Gastroesophageal sphincter (tissue), 4 donors: ENCODE measurements around the gene GLP2R. TPM values are rescaled to one million over a fixed set of nuclear protein-coding genes. Genes with fewer than 3 reads are reported as not detected.
"Not testable (repeated sequence)": the region's sequence is repeated elsewhere in the genome, so short reads cannot be mapped to it uniquely, and the experiment has no call there.

ENCODE experiments used
- ATAC-seq: fragments of 150-250 bp; one replicate; pipeline ENCODE4 v1.9.1; 2016; ENCODE audit warnings: mild to moderate bottlenecking, moderate library complexity
- H3K27ac ChIP-seq, 4 donors: fragments of 200-600 bp; sonication (generic) in 3 of 4; 1 replicate in 3 of 4; 2 replicates in 1 of 4; pipeline ENCODE4 v1.5.1; 2016 to 2019
- H3K27me3 ChIP-seq: fragments of 200-600 bp; sonication (generic); one replicate; pipeline ENCODE4 v1.5.1; 2019
- H3K36me3 ChIP-seq, 2 donors: fragments of 200-600 bp; sonication (generic); one replicate each; pipeline ENCODE4 v1.5.1; 2019; ENCODE audit warnings: control low read depth in 1 of 2
- H3K4me1 ChIP-seq, 3 donors: fragments of 200-600 bp; sonication (generic); 1 replicate in 2 of 3; 2 replicates in 1 of 3; pipeline ENCODE4 v1.5.1; 2016 to 2019; ENCODE audit warnings: control low read depth in 2 of 3
- H3K4me3 ChIP-seq, 2 donors: fragments of 200-600 bp; sonication (generic); one replicate each; pipeline ENCODE4 v1.5.1; 2019; ENCODE audit warnings: mild to moderate bottlenecking in 1 of 2, moderate library complexity in 1 of 2
- H3K9me3 ChIP-seq, 3 donors: fragments of 200-600 bp; sonication (generic); one replicate each; pipeline ENCODE4 v1.5.1; 2017 to 2019; ENCODE audit warnings: control low read depth in 2 of 3
- EP300 ChIP-seq: sonication (generic); formaldehyde crosslinking; IDR thresholded peaks from one replicate; pipeline ENCODE4 v1.6.1; 2017; ENCODE audit warnings: antibody characterized with exemption, mild to moderate bottlenecking
- POLR2A ChIP-seq, 2 donors: fragments of 450-650 bp; IDR thresholded peaks; one replicate each; pipeline ENCODE4 v1.6.1; 2017; ENCODE audit warnings: antibody characterized with exemption in 2 of 2, mild to moderate bottlenecking in 2 of 2, moderate library complexity in 1 of 2
- POLR2AphosphoS5 ChIP-seq: sonication (generic); formaldehyde crosslinking; IDR thresholded peaks from one replicate; pipeline ENCODE4 v1.6.1; 2017; ENCODE audit warnings: antibody characterized with exemption
- WGBS, 2 donors: methylation state at CpG; one replicate each; pipeline ENCODE4 v1.1.5; 2018; ENCODE audit warnings: low coverage in 1 of 2; 5-methylcytosine and 5-hydroxymethylcytosine counted together
- total RNA-seq, 4 donors: library from RNA; depleted of rRNA; stranded (reverse); fragments of >200 nt; gene quantifications; one replicate each; pipeline ENCODE4 v1.1.0, GENCODE V29; 2016
- TF ChIP-seq, protein P1 (sequence below), 4 experiments: fragments of 200-600 bp in 2 of 4; fragments of 450-650 bp in 2 of 4; sonication (generic) in 1 of 4; IDR thresholded peaks; one replicate each; pipeline ENCODE4 v1.5.1; 2017 to 2019; ENCODE audit warnings: antibody characterized with exemption in 4 of 4, mild to moderate bottlenecking in 2 of 4, moderate library complexity in 2 of 4

Gene GLP2R, protein sequence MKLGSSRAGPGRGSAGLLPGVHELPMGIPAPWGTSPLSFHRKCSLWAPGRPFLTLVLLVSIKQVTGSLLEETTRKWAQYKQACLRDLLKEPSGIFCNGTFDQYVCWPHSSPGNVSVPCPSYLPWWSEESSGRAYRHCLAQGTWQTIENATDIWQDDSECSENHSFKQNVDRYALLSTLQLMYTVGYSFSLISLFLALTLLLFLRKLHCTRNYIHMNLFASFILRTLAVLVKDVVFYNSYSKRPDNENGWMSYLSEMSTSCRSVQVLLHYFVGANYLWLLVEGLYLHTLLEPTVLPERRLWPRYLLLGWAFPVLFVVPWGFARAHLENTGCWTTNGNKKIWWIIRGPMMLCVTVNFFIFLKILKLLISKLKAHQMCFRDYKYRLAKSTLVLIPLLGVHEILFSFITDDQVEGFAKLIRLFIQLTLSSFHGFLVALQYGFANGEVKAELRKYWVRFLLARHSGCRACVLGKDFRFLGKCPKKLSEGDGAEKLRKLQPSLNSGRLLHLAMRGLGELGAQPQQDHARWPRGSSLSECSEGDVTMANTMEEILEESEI
- 10 to 100 TPM in 3 of 4 donors, 1 to 10 TPM in 1; 7.2 to 14.5 (median 13.8) TPM for total RNA-seq

DNA sequence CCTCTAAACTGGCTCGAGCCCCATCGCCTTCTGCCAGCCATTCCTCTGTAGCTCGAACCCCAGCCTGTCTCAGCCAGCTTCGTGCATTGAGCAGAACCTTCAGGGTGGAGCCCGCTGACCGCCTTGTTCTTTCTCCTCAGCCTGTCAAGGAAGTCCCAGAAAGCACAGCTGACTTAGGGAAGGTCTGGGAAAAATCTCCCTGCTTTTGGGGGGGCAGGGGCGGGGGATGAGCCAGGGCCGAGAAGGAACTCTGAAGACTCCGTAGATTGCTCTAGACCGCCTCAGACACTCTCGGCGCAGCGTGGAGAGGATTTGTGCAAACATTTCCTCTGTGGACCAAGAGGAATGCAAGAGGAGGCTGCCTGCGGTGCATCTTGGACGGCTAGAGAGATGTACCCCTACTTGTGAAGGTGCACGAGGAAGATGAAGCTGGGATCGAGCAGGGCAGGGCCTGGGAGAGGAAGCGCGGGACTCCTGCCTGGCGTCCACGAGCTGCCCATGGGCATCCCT lies at the start of gene GLP2R:
Gene GLP2R, plus strand, starts transcription at position 284 of the 510 bp plus-strand sequence. Its CDS starts 140 bp downstream, at position 424.
- H3K4me1 ChIP-seq, result peaks cover 0 to 52% (median 14%) of the 10 kb centered on the region in 3 donors
- WGBS, 2 donors, result 23 to 80% methylated on average over 2 to 7 of the region's 21 CpGs
- peak within 1 kb of the TSS in 3 of 4 donors; percentile 31 to 53 (median 43) for H3K27ac ChIP-seq
- no peak for ATAC-seq
- H3K36me3 ChIP-seq, result no peaks in the 10 kb centered on the region
- peak within 1 kb of the TSS in 1 of 2 donors; percentile 35 for H3K4me3 ChIP-seq
- H3K9me3 ChIP-seq, result no peaks in the 10 kb centered on the region
- H3K27me3 ChIP-seq, result no peaks in the 10 kb centered on the region
- TF ChIP-seq EP300 (no peak), POLR2A (IDR thresholded peaks at IDR 0.05) (no peak), POLR2AphosphoS5 (no peak)
- TF ChIP-seq, protein P1, sequence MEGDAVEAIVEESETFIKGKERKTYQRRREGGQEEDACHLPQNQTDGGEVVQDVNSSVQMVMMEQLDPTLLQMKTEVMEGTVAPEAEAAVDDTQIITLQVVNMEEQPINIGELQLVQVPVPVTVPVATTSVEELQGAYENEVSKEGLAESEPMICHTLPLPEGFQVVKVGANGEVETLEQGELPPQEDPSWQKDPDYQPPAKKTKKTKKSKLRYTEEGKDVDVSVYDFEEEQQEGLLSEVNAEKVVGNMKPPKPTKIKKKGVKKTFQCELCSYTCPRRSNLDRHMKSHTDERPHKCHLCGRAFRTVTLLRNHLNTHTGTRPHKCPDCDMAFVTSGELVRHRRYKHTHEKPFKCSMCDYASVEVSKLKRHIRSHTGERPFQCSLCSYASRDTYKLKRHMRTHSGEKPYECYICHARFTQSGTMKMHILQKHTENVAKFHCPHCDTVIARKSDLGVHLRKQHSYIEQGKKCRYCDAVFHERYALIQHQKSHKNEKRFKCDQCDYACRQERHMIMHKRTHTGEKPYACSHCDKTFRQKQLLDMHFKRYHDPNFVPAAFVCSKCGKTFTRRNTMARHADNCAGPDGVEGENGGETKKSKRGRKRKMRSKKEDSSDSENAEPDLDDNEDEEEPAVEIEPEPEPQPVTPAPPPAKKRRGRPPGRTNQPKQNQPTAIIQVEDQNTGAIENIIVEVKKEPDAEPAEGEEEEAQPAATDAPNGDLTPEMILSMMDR (IDR thresholded peaks at IDR 0.05), result no peak

DNA sequence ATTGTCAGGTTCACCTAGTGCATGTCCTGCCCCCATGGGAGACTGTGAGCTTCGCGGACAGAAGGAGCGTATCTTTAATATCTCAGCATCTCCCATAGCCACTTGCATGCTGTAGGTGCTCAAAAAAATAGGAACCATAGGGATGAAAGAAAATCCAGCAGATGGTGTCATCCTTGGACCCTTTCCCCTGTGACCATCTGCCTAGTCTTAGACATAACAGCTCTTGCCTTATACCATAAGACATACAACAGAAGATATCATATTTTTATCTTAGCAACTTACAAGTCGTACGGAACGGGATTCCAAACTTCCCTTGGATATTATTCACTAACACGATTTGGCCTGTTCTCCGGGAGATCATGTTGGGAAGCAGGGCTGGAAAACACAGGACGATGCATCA lies 48.8 kb upstream of the GLP2R start:
- TF ChIP-seq, protein P1 (IDR thresholded peaks at IDR 0.05), result no peak
- TF ChIP-seq POLR2AphosphoS5 (no peak), POLR2A (IDR thresholded peaks at IDR 0.05) (no peak), EP300 (no peak)
- Histone ChIP-seq H3K27ac (no peak overlapping the region), H3K9me3 (peaks cover 0 to 8% (median 0%) of the 10 kb centered on the region in 3 donors), H3K4me1 (no peaks in the 10 kb centered on the region), H3K4me3 (no peak overlapping the region), H3K36me3 (no peaks in the 10 kb centered on the region), H3K27me3 (no peaks in the 10 kb centered on the region)
- ATAC-seq, result no peak
- WGBS, 2 donors, result 71 to 87% methylated on average over 5 to 9 of the region's 9 CpGs

DNA sequence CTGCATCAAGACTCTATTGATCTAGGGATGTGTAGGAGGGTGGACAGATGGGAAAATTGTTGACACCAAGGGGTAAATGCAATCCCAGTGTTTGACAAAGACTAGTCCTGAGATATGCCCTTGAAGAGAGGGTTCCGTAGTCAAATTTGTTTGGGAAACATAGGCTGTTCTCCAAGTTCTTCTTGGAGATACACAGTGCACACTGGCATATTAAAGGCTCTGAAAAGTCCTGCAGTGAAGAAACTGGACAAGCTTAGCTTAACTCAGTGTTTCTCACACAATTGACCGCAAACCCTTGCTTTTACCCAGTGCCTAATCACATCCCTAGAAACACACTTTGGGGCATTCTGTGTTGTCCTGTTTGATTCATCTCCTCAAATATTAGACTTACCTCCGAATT lies 45.2 kb upstream of the GLP2R start:
- ATAC-seq, result no peak
- Histone ChIP-seq H3K9me3 (peaks cover 0 to 8% (median 0%) of the 10 kb centered on the region in 3 donors), H3K4me3 (no peak overlapping the region), H3K4me1 (no peaks in the 10 kb centered on the region), H3K27ac (no peak overlapping the region), H3K27me3 (no peaks in the 10 kb centered on the region), H3K36me3 (no peaks in the 10 kb centered on the region)
- no peak for TF ChIP-seq EP300
- no peak for TF ChIP-seq POLR2A (IDR thresholded peaks at IDR 0.05)
- no peak for TF ChIP-seq POLR2AphosphoS5
- TF ChIP-seq, protein P1 (IDR thresholded peaks at IDR 0.05), result no peak
- WGBS, 2 donors, result 78 to 92% methylated on average over 3 of the region's 3 CpGs

DNA sequence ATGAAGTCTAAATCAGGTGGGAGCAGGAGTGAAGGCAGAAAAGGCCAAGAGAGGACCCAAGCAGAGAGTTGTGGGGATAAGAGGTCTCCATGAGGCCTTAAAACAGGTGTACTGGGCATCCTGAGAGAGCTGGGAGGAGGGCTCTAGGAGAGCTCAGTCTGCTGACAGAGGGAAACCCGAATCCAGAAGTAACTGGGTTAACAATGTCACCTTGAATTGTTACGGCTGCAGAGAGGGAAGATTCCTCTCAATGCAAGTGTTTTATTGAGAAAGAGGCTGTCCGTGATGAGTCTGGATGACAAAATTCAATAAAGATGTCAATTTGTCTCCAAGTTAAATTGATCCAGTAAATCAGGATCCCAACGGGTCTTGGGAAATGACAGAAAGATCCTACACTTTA lies 42.7 kb upstream of the GLP2R start:
- no peak for ATAC-seq

DNA sequence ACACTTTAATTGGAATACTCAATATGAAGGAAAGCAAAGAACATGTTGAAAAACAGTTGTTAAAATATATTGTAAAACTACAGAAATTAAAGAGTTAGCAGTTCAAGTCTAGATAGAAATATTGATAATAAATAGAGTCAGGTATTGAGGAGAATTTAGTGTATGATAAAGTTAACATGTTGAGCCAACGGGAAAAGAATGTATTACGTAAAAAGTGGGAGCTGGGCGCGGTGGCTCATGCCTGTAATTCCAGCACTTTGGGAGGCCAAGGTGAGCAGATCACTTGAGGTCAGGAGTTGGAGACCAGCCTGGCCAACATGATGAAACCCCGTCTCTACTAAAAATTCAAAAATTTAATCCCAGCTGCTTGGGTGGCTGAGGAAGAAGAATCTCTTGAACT lies 42.3 kb upstream of the GLP2R start:
- not testable (repeated sequence) for H3K4me1 ChIP-seq, H3K9me3 ChIP-seq, H3K36me3 ChIP-seq, H3K4me3 ChIP-seq, H3K27me3 ChIP-seq, ATAC-seq, H3K27ac ChIP-seq
- WGBS, 2 donors, result 87 to 92% methylated on average over 4 to 5 of the region's 5 CpGs

More for the DNA sequence above, 42.7 kb upstream of the GLP2R start:
- Histone ChIP-seq H3K27ac (no peak overlapping the region), H3K4me1 (no peaks in the 10 kb centered on the region), H3K9me3 (no peaks in the 10 kb centered on the region), H3K4me3 (no peak overlapping the region), H3K36me3 (no peaks in the 10 kb centered on the region), H3K27me3 (no peaks in the 10 kb centered on the region)
- 67 to 79% methylated on average over 4 of the region's 4 CpGs for WGBS, 2 donors
- no peak for TF ChIP-seq EP300
- no peak for TF ChIP-seq POLR2A (IDR thresholded peaks at IDR 0.05)
- TF ChIP-seq POLR2AphosphoS5, result no peak
- TF ChIP-seq, protein P1 (IDR thresholded peaks at IDR 0.05), result no peak
